OCI-M1 (cell line): ENCODE data around the gene GGA3.
A peak's percentile ranks its signal among the peaks of the same experiment; 100 is the strongest.

Source experiments
- DNase-seq: peaks from one replicate; lab custom pipeline; 2025; lab: John Stamatoyannopoulos, UW

Gene GGA3

GRCh38 chr17:75246404-75246803, 15.0 kb downstream of the GGA3 start:
- DNase-seq: no peak

DNA sequence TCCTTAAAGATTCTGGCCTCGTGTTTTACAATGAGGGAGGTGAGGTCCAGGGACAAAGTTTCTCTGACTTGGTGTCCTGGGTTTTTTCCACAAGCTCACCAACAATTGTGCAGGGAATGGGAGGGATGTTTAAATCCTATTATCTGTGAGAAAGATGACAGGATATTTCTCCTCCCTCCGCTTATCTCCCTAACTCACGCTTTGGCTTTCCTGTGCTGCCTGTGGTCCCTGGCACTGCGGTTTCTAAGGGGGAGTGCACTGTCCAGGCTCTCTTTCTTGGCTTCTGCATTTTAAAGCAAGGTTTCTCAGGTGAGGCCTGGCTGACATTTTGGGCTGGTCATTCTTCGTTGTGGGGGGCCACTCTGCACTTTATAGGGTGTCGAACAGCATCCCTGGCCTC, 16.4 kb downstream of the GGA3 start:
- no peak for DNase-seq

DNA sequence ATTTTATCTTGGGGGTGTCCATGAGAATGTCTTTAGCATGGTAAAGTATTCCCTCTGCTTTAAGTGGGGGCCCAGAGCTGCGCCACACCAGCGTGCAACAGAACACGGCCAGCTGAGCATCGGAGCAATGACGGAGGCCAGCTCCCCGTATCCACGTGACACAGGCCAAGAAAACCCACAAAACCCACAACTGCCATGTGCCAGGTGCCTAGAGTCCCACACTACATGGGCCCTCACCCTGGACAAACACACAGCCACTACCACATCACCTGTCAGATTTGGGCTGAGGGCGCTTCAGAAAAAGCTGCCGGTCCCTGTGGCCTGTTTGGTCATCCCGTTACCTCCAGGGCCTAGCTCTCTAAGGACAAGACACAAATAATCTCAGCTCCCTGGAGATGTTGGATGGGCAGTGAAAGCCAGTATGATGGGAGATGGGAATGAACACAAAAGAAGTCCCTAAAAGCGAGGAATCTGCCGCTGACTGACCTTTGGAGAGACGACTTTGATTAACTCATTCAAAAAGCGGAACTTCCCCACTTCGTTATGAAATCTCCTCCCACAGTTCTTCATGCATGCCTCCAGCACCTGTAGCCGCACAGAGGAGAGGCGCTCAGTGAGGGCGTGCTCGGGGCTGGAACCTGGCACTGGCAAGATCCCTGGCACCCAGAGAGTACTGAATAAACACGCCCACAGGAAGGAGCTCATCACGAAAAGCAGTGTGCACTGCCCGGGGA, 17.1 kb downstream of the GGA3 start:
- no peak for DNase-seq

DNA sequence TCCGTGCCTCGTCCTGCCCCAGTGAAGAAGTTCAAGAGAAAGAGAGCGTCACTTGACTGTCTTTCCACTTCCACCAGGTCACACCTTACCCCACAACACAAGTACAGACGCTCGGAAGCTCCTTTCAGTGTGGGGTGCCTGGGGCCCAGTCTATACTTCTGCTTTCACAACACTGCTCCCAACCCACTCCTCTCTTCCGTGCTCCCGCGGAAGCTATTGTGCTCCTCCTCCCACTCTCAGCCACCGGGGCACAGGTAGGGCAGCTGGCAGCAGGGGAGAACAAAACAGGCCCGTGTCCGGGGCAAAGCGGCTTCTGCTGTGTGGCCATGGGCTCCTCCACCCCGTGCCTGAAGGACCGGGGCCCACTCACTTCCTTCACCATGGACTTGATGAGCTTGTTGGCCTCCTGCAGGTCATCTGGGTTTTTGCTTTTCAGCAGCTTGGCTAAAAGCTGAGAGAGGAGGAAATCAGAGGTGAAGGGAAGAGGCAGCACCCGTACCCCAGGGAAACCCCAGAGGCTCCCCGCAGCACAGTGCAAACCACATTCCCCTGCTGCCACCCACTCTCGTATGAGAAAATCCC, 18.9 kb downstream of the GGA3 start:
- no peak for DNase-seq

GRCh38 chr17:75241996-75242460, 19.4 kb downstream of the GGA3 start:
- DNase-seq: no peak

DNA sequence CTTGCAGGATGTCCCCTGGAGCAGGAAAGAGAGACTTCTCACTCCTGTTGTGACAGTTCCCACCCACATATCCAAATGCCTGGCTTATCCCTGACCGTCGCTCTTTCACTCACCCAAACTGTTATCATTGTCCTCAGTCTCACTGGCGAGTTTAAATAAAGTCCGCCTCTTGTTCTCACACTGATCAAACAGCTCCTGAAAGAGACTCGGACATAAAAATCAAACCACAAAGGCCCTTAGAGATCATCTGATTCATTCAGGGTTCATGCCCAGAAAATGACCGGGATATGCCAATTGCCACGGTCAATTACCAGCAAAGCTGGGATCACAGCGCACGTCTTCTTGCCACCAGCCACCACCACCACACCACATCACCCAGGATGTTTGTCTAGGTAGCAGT, 19.9 kb downstream of the GGA3 start:
- no peak for DNase-seq

DNA sequence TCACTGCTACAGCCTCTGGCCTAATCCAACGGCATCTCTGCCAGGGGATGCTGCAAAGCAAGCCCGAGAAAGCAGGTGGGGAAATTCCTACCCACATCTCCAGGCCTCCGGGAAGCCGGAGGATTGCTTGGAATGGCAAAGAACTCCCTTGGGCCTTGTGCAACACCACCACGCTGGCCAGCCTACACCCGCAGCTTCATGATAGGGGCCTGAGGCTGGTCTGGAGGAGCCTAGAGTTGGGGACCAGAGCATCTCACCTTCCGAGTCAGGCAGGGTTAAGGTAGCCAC, 20.3 kb downstream of the GGA3 start:
- no peak for DNase-seq

DNA sequence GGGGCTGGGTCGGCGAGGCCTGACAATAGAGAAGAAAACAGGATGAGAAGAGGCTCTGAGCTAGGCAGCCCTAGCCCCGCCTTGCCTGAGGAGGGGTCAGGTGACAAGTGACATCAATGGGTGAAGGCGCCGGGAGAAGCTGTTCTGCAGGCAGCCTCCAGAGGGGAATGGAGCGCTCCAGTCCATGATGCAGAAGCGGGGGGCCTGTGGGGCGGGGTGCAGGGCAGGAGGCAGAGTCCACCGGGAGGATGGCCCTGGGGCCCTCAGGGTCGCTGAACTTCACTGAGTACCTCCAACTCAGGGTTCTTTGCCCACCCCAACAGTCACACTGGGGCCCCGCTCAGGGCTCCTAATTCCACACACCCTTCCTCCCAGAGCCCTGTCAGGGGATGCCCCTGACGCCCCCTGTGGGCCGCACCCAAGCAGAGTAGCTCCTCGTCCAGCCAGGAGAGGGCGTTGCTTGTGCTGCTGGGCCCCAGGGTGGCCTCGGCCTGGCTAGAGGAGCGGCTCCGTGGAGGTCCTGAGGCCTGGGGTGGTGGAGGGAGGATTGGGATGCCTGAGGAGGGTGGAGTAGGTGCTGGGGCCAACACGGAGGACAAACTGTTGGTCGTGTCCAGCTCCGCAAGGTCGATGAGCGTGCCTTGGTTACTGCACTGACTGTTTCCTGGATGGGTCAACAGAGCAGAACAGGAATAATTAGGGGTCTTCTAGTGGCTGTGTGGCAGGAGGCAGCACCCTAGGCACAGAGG, 20.8 kb downstream of the GGA3 start:
- peak; percentile 36 for DNase-seq

- no peak for DNase-seq
Observed at GRCh38 chr17:75239778-75240393, 21.5 kb downstream of the GGA3 start.

DNA sequence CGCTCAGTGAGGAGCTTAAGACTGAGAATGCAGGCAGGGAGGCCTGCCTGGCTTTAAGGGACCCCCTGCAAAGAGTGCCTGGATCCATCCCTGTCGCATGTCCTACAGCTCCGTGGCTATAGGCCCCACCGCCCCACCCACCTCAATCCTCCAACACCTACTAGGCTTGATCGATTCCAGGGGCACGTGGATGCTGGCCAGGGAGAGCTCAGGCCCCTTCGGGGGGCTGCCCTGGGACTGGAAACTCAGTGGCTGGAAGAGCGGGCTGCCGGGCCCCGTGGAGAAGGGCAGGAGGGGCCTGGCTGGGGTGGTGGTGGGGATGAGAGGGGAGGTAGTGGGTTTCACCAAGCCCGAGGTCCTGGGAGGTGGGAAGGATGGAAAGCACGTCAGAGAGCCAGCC, 22.2 kb downstream of the GGA3 start:
- DNase-seq: no peak

DNA sequence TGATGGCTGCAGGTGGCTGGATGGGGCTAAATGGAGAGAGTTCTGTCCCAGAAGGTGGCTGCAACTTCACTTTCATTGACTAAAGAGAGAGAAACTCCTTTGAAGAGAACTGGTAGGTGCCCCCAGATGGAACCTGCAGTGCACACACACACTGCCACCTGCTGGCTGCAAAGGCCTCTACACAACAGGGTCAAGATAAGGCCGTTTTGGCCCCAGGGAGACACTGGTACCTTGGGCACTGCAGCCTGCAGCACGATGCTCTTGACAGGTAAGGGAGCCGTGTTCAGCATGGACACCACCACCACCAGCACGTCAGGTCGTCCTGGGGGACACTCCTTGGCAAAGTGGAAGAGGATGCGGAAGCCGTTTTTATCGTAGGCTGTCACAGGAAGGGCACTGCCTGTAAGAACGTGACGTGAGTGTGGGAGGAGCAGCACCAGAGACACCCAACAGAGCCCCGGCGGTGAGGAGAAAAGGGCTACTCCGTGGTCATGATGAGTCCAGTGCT, 22.7 kb downstream of the GGA3 start:
- peak; percentile 68 for DNase-seq

- no peak for DNase-seq
Observed at GRCh38 chr17:75238020-75238580, 23.3 kb downstream of the GGA3 start.

DNA sequence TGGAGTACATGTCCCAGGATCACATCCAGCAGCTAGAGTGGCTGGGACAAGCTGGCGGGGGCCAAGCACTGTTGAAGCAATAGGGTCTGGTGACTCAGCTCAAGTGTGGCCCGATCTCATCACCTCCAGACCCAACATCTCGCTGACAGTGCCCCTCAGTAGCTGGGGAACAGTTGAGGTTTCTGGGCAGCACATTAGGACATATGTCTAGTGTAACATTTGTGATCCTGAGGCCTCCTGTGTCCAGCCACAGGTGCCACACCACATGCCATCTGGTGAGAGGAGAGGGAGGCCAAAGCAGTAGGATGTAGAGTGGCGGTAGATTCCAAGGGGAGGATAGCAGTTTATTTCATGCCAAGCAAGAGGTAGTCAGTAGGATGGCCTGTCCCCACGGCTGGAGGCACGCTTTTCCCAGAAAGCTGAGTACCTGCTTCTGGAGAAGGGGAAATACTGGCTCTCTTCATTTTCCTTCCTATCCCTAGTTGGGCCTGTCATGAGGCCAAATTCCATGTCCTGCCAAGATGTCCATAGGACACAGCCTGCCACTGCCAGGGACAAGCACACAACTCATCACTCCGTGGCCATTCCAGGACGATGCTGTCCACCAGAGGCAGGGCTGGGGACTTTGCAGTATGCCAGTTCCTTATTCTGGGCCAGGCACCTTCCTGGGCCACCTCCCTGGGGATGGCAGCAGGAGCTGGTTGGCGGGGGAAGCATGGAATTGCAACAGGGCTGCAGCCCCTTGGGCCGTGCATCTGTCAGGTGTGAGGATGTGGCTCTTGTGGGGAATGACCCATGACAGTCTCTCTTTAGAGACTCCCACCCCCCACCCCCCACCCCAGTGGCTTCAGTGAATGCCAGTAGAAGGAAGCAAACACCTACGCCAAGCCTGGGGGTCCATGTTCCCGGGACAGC, 24.0 kb downstream of the GGA3 start:
- DNase-seq: no peak

DNA sequence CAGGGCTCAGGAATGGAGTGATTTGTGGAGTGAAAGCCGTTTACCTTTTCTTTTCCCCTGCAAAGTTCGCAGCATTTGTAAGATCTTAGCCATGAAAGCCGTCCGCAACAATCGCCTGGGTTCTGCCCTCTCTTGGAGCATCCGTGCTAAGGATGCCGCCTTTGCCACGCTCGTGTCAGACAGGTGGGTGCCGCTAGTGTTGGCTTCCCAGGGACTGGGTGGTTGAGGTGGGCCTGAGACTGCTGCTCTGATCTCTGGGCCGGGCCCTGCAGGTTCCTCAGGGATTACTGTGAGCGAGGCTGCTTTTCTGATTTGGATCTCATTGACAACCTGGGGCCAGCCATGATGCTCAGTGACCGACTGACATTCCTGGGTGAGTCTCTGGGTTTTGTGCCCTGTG, 28.6 kb downstream of the GGA3 start:
- no peak for DNase-seq

DNA sequence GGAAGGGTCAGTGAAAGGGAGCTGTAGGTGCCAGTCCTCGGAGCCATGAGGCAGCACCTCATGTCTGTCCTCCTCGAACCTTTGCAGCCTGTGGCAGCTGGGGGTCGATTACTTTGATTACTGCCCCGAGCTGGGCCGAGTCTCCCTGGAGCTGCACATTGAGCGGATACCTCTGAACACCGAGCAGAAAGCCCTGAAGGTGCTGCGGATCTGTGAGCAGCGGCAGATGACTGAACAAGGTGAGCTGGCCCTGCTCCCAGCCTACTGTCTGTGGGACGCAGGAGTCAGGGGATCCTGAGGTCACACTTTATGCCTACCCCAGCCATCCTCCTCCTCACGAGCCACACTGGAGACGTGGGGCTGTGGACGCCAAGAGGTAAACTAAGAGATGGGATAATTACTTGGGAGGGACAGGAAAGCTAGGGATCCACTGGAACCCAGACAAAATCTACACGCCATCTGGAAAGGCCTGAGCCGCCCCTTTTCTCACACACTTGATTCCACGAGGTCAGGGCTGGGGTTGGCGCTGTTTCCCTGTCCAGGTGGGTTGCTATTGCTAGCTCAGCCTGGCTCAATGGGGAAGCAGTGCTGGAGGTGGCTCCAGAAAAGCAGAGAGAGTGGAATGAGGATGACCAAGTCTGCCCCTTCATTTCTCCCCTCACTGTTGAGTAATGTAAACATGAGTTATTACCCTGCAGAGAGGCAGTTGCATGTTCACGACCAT, 29.5 kb downstream of the GGA3 start:
- no peak for DNase-seq

GRCh38 chr17:75231071-75231470, 30.3 kb downstream of the GGA3 start:
- no peak for DNase-seq

GRCh38 chr17:75228847-75229246, 32.6 kb downstream of the GGA3 start:
- no peak for DNase-seq

DNA sequence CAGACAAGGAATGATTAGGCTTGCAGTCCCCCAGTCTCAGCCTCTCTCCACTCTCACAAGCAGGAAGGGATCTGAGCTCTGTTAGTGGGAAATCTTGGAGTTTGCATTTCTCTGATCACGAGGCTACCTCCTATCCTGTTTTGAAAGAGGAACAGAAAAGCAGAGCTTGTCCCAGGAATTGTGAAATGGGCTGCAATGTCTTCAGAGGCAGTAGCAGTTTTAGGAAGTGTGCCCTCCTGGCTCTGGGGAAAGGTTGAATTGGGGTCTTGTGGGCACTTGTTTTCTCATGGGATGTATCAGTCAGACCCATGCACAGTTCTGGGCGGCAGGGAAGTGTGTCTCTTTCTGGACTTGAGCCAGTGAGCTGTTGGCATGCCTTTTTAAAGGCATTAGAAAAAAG, 33.1 kb downstream of the GGA3 start:
- DNase-seq: no peak

DNA sequence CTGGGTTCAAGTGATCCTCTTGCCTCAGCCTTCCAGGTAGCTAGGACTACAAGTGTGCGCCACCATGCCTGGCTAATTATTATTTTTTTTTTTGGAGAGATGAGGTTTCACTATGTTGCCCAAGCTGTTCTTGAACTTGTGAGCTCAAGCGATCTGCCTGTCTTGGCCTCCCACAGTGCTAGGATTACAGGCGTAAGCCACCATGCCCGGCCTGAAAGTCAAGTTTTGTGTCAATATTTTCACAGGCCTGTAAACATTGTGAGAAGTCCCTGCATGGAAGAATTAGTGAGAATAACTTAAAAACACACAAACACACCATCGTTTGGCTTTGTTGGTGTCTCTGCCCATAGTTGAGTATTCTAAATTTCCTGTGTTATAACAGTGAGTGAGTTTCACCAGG, 33.7 kb downstream of the GGA3 start:
- DNase-seq: no peak

GRCh38 chr17:75225016-75225415, 36.4 kb downstream of the GGA3 start:
- no peak for DNase-seq

- DNase-seq: no peak
Observed at GRCh38 chr17:75219815-75220214, 41.6 kb downstream of the GGA3 start.
